HepG2 (cell line): ENCODE measurements around the gene TRAPPC12. TPM values are rescaled to one million over a fixed set of nuclear protein-coding genes. Genes with fewer than 3 reads are reported as not detected.

ENCODE experiments used
- BCL6 ChIP-seq: IDR thresholded peaks from 2 replicates; pipeline ENCODE4 v1.6.1; 2016; ENCODE audit warnings: missing genetic modification reagents, missing compliant biosample characterization
- BORCS8-MEF2B ChIP-seq: sonication (generic); formaldehyde crosslinking; IDR thresholded peaks from 2 replicates; pipeline ENCODE4 v1.8.0; 2022; ENCODE audit warnings: mild to moderate bottlenecking, missing genetic modification reagents
- HMG20B ChIP-seq: conservative IDR thresholded peaks from 2 replicates; pipeline ENCODE4 v1.6.1; 2016; ENCODE audit warnings: missing genetic modification reagents, missing compliant biosample characterization
- MNT ChIP-seq: fragments of 450-650 bp; IDR thresholded peaks from 2 replicates; pipeline ENCODE4 v1.6.1; 2016
- PBX2 ChIP-seq: IDR thresholded peaks from 2 replicates; pipeline ENCODE4 v1.6.1; 2016; ENCODE audit warnings: control low read depth
- RFX1 ChIP-seq: fragments of 450-650 bp; IDR thresholded peaks from 2 replicates; pipeline ENCODE4 v1.6.1; 2017
- RFX5 ChIP-seq: IDR thresholded peaks from 2 replicates; pipeline ENCODE4 v1.6.1; 2011; ENCODE audit warnings: low read depth, low read length, improper control_type of control experiment
- SPEN ChIP-seq: sonication (generic); formaldehyde crosslinking; IDR thresholded peaks from 2 replicates; pipeline ENCODE4 v1.5.1; 2020; ENCODE audit warnings: low read depth, mild to moderate bottlenecking, missing genetic modification reagents
- ZBTB1 ChIP-seq: sonication (generic); formaldehyde crosslinking; IDR thresholded peaks from 2 replicates; pipeline ENCODE4 v1.4.0; 2020; ENCODE audit warnings: missing genetic modification reagents, borderline replicate concordance
- ZMAT5 ChIP-seq: sonication (generic); formaldehyde crosslinking; IDR thresholded peaks from 2 replicates; pipeline ENCODE4 v1.5.0; 2020; ENCODE audit warnings: mild to moderate bottlenecking, low read depth, missing genetic modification reagents, borderline replicate concordance
- ZNF142 ChIP-seq: sonication (generic); formaldehyde crosslinking; IDR thresholded peaks from 2 replicates; pipeline ENCODE4 v1.4.0; 2020; ENCODE audit warnings: missing genetic modification reagents
- ZNF547 ChIP-seq: sonication (generic); formaldehyde crosslinking; IDR thresholded peaks from 2 replicates; pipeline ENCODE4 v1.5.1; 2020; ENCODE audit warnings: mild to moderate bottlenecking, missing genetic modification reagents
- ZNF574 ChIP-seq: sonication (generic); formaldehyde crosslinking; IDR thresholded peaks from 2 replicates; pipeline ENCODE4 v1.4.0; 2020; ENCODE audit warnings: missing genetic modification reagents
- ZNF691 ChIP-seq: sonication (generic); formaldehyde crosslinking; IDR thresholded peaks from 2 replicates; pipeline ENCODE4 v1.4.0; 2020; ENCODE audit warnings: missing genetic modification reagents, low read depth, mild to moderate bottlenecking, borderline replicate concordance
- ZNF768 ChIP-seq: sonication (generic); formaldehyde crosslinking; IDR thresholded peaks from 2 replicates; pipeline ENCODE4 v1.4.0; 2020; ENCODE audit warnings: missing genetic modification reagents
- polyA plus RNA-seq, 8 experiments: library from polyadenylated mRNA; depleted of rRNA in 3 of 8; stranded (reverse) in 7 of 8; unstranded in 1 of 8; fragments of >200 nt; fragmentation: Illumina TruSeq in 4 of 8; extraction: Trizol in 4 of 8; gene quantifications; 2 replicates each; pipeline versions ENCODE4 v1.2.1 to v1.2.3, GENCODE V29; 2011 to 2016; ENCODE audit warnings: low read depth in 4 of 8, missing spikeins in 1 of 8, mixed read lengths in 1 of 8; ENCODE audit not compliant: insufficient read depth in 1 of 8
- total RNA-seq, 5 experiments: library from RNA; depleted of rRNA; stranded (reverse); fragments of >200 nt; fragmentation: Illumina TruSeq; extraction: Trizol; gene quantifications; 2 replicates each; pipeline ENCODE4 v1.2.3, GENCODE V29; 2016; ENCODE audit warnings: low read depth in 1 of 5

The TRAPPC12 gene
- total and polyA plus RNA-seq, 2 of the 13 experiments (the other 11 are each of a cell fraction or from before 2014, with no cell fraction given): 46.4 to 97.7 TPM

- TF ChIP-seq ZNF574 (no peak), MNT (0 out of 2 replicates have a peak, but pooled peaks have one; percentile 10), ZNF768 (CRISPR knock-in tag) (no peak), SPEN (CRISPR knock-in tag) (no peak; the same call in none of the 2 replicates), ZBTB1 (no peak), BORCS8-MEF2B (CRISPR knock-in tag) (0 out of 2 replicates have a peak, but pooled peaks have one; percentile 45), PBX2 (no peak), HMG20B (CRISPR knock-in tag) (no peak), ZMAT5 (no peak), ZNF547 (CRISPR knock-in tag) (no peak; the same call in 1 of the 2 replicates), ZNF142 (CRISPR knock-in tag) (no peak; the same call in 1 of the 2 replicates), BCL6 (CRISPR knock-in tag) (0 out of 2 replicates have a peak, but pooled peaks have one; percentile 4), ZNF691 (CRISPR knock-in tag) (no peak), RFX5 (no peak), RFX1 (no peak)
These were observed 139.2 kb downstream of the TRAPPC12 start (continued) for GRCh38 chr2:3518496-3519254.
